Measurements from ENCODE around the gene TCF7. TPM values are rescaled to one million over a fixed set of nuclear protein-coding genes. Genes with fewer than 3 reads are reported as not detected.

The TCF7 gene
- total RNA-seq, 4 donors from 2014 or later = 0.25 to 2.1 (median 0.66) TPM

DNA sequence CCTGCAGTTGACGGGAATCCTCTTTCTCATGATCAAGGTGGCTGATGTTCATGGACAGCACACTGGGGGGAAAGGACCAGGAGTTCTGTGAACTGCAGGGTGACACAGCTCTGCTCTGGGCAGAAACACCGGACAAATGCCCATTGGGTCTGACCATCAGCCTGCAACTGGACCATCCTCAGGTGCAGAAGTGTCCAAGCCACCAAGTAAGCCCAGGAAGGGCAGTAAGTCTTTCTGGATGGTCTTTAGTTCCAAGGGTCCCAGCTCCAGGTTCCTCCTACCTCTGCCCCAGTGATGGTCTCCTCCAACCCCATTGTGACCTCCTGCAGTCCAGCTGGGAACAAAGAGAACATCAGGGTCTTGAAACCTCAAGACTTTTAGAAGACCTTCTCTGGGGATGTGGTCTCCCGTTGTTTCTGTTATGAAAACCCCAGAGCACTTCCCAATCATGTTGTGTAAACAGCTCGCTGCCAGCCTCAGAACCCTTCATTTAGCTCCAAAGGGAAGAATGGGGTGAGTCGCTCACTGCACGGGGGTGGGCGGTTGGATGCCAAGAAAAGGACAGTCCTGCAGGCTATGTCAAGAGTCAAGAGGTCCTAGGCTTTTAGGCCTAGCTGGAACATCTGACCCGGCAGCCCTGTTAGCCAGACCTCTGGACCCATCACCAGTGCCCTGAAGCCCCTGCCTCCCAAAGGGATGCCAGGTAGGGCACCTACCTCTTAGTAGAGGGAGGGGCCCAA lies 41.8 kb upstream of the TCF7 start:
- Histone ChIP-seq H3K9me3 (no peaks in the 10 kb centered on the region), H3K36me3 (no peaks in the 10 kb centered on the region), H3K27me3 (peaks cover 0 to 13% (median 4%) of the 10 kb centered on the region in 3 donors), H3K4me3 (no peak overlapping the region), H3K27ac (no peak overlapping the region), H3K4me1 (peaks cover 5 to 7% of the 10 kb centered on the region in 2 donors)
- ATAC-seq (no peak), DNase-seq (no peak)
- intact Hi-C loops (cut with DNase I; ENCODE audit: low total_unique reads) (no loop called here), in situ Hi-C loops (cut with MboI; ENCODE audit: low sequenced_read_pairs in 4 of 4) (no loop called here)
- TF ChIP-seq CTCF (IDR thresholded peaks at IDR 0.05 in 4 of 5, conservative IDR thresholded peaks at IDR 0.05 in 1 of 5) (no peak), POLR2A (IDR thresholded peaks at IDR 0.05) (no peak)

DNA sequence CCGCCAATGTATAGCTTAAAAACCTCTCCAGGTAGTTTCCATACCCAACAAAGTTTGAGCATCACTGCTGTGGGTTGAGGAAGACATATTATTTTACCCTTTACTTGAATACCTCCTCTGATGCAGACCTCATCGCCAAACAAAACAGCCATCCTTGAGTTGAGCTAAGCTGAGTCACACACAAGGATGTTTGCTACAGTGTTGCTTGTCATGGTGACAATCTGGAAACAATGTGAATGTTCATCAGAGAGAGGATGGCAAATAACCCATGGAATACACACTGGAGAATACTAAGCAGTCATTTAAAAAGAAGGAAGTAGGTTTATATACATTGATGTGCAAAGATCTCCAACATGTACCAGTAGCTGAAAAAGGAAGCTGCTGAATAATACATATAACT lies 41.1 kb upstream of the TCF7 start:
- peaks cover 5 to 7% of the 10 kb centered on the region in 2 donors for H3K4me1 ChIP-seq
- H3K27me3 ChIP-seq = peaks cover 0 to 13% (median 4%) of the 10 kb centered on the region in 3 donors
- ATAC-seq = no peak
- TF ChIP-seq CTCF (IDR thresholded peaks at IDR 0.05 in 4 of 5, conservative IDR thresholded peaks at IDR 0.05 in 1 of 5) = no peak
- TF ChIP-seq POLR2A (IDR thresholded peaks at IDR 0.05) = no peak
- no peaks in the 10 kb centered on the region for H3K9me3 ChIP-seq
- no peaks in the 10 kb centered on the region for H3K36me3 ChIP-seq
- H3K4me3 ChIP-seq = no peak overlapping the region
- in situ Hi-C loops (cut with MboI; ENCODE audit: low sequenced_read_pairs in 4 of 4) (no loop called here), intact Hi-C loops (cut with DNase I; ENCODE audit: low total_unique reads) (no loop called here)
- H3K27ac ChIP-seq = no peak overlapping the region
- no peak for DNase-seq

DNA sequence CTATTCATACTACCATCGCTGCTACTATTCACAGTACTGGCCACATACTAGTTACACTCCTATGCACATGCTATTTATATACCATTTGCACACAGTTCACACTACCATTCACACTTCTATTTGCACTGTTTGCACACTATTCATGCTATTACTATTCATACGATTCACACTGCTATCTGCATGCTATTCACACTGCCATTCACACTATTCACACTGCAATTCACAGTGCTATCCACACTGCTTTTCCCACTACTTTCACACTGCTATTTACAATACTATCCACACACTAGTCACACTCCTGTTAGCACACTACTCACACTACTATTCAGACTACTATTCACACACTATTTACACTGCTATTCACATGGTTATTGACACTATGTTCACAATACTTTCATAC lies 39.4 kb upstream of the TCF7 start:
- DNase-seq (no peak), ATAC-seq (no peak)
- H3K4me3 ChIP-seq = no peak overlapping the region
- in situ Hi-C loops (cut with MboI; ENCODE audit: low sequenced_read_pairs in 4 of 4) (no loop called here), intact Hi-C loops (cut with DNase I; ENCODE audit: low total_unique reads) (no loop called here)
- H3K9me3 ChIP-seq = no peaks in the 10 kb centered on the region
- TF ChIP-seq CTCF (IDR thresholded peaks at IDR 0.05 in 4 of 5, conservative IDR thresholded peaks at IDR 0.05 in 1 of 5) (no peak), POLR2A (IDR thresholded peaks at IDR 0.05) (no peak)
- no peak overlapping the region for H3K27ac ChIP-seq
- peaks cover 0 to 13% (median 0%) of the 10 kb centered on the region in 3 donors for H3K27me3 ChIP-seq
- H3K4me1 ChIP-seq = peaks cover 5 to 7% of the 10 kb centered on the region in 2 donors
- H3K36me3 ChIP-seq = no peaks in the 10 kb centered on the region

DNA sequence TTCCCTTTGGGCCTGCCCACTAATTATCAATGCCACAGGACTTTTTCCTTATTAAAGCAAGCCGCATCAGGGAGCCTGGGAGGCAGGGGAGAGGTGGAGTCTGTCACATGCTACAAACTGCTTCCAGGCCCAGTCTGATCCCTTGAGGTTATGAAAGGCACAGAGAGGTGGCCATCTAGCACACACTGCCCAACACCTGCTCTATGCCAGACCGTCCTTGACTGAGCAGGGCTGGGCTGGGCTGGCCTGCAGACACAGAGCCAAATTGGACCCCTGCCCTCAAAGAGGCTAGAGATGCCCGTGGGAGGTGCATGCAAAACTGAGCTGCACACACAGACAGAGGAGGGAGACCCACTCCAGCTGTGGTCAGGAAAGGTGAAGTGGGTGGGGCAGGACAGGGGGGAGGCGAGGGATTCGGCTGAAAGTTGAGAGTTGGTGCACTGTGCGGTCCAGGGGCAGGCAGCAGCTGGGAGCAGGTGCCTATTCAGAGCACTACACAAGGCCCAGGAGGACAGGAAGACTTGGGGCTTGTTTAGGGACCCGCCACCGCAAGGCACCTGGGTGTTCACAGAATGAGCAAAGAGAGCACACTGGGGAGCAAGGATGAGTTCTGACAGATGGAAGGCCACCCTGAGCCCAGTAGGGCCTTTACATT lies 36.4 kb upstream of the TCF7 start:
- in situ Hi-C loops (cut with MboI; ENCODE audit: low sequenced_read_pairs in 4 of 4) (no loop called here), intact Hi-C loops (cut with DNase I; ENCODE audit: low total_unique reads) (no loop called here)
- no peaks in the 10 kb centered on the region for H3K27me3 ChIP-seq
- no peaks in the 10 kb centered on the region for H3K9me3 ChIP-seq
- no peak overlapping the region for H3K27ac ChIP-seq
- no peaks in the 10 kb centered on the region for H3K36me3 ChIP-seq
- ATAC-seq (peak; percentile 74 to 89), DNase-seq (peak in 1 of 2 donors; percentile 48)
- H3K4me1 ChIP-seq = no peaks in the 10 kb centered on the region
- TF ChIP-seq POLR2A (IDR thresholded peaks at IDR 0.05) (no peak), CTCF (IDR thresholded peaks at IDR 0.05 in 4 of 5, conservative IDR thresholded peaks at IDR 0.05 in 1 of 5) (no peak)
- no peak overlapping the region for H3K4me3 ChIP-seq
